Astrocyte of the cerebellum (primary cell): ENCODE results near the gene DPCD.

Experiments used
- DNase-seq: peaks from one replicate; pipeline ENCODE4 v3.0.0-alpha.2; 2011; ENCODE audit warnings: low read depth
- H3K4me3 ChIP-seq: 2 replicates; pipeline ENCODE4 v1.5.1; 2011; ENCODE audit warnings: mild to moderate bottlenecking, low read depth, low read length, moderate library complexity
- CTCF ChIP-seq: IDR thresholded peaks from 2 replicates; pipeline ENCODE4 v1.5.1; 2012; ENCODE audit warnings: low read length, low read depth, moderate library complexity, mild to moderate bottlenecking; ENCODE audit errors: missing control alignments
- in situ Hi-C: cut with HindIII; loops from 2 replicates; pipeline ENCODE4 v1.10.0; 2017; ENCODE audit warnings: low sequenced_read_pairs

Gene DPCD

GRCh38 chr10:101617824-101618568 lies 29.9 kb downstream of the DPCD start:
- in situ Hi-C loops: no loop called here
- DNase-seq: no peak
- no peak overlapping the region for H3K4me3 ChIP-seq
- TF ChIP-seq CTCF: no peak

GRCh38 chr10:101618871-101619270 lies 30.8 kb downstream of the DPCD start:
- no peak overlapping the region for H3K4me3 ChIP-seq
- TF ChIP-seq CTCF: no peak
- no peak for DNase-seq
- in situ Hi-C loops: no loop called here

- H3K4me3 ChIP-seq: no peak overlapping the region
- TF ChIP-seq CTCF: no peak
- in situ Hi-C loops: no loop called here
- DNase-seq: no peak
These were observed 31.9 kb downstream of the DPCD start for GRCh38 chr10:101619983-101620382.

- no peak for DNase-seq
- in situ Hi-C loops: no loop called here
- no peak overlapping the region for H3K4me3 ChIP-seq
- TF ChIP-seq CTCF: no peak
These were observed 35.4 kb downstream of the DPCD start for GRCh38 chr10:101623528-101623927.

- no peak for DNase-seq
- TF ChIP-seq CTCF: no peak
- no peak overlapping the region for H3K4me3 ChIP-seq
- in situ Hi-C loops: no loop called here
These were observed 36.5 kb downstream of the DPCD start for GRCh38 chr10:101624526-101625102.

GRCh38 chr10:101625821-101626412 lies 37.8 kb downstream of the DPCD start:
- in situ Hi-C loops: no loop called here
- no peak for DNase-seq

More at GRCh38 chr10:101625821-101626412, 37.8 kb downstream of the DPCD start:
- TF ChIP-seq CTCF: no peak
- no peak overlapping the region for H3K4me3 ChIP-seq
